Ishikawa (cell line): Measurements from ENCODE around the gene ENOX1.

Experiments
- NFIC ChIP-seq: IDR thresholded peaks from 2 replicates; pipeline ENCODE4 v1.6.1; 2012
- ZBTB7A ChIP-seq: IDR thresholded peaks from 2 replicates; pipeline ENCODE4 v1.6.1; 2012; ENCODE audit warnings: low read depth

DNA sequence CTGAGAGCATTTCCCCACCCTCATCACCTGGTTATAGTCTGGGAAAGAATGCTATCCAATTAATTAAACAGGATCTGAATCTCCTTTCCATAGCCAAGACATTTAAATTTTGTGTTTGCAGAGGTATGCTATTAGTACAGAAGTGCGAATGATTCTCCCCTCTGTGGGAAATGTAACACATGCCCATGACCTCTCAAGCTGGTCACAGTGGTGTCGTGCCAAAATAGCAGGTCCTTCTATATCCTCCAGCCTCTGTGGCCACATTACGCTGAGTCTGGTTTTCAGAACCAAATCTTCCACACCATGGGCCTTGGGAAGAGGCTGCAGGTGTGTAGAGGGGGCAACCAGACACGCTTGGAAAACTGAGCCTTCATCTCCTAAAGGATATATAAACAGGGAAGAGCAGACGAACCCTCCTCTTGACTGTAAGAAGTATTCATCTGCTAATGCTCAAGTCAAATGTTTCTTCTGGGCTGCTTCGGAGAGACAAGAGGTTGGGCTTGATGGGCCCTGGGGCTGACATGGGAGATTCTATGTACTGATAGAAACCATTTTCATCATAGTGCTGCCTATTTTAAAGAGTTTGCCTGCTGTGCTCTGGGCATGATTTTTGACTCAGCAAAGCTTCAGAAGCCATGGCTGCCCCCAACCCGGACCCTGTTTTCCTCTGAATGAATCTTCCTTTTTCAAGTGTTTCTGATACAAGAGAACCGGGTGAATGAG, 565.7 kb downstream of the ENOX1 start:
- TF ChIP-seq ZBTB7A (no peak), NFIC (no peak)
